DND-41 (cell line): ENCODE data around the gene HPCAL1.
A peak's percentile ranks its signal among the peaks of the same experiment; 100 is the strongest.

Experiments used
- ATAC-seq: fragments of 200-7000 bp; cut with Tn5 transposase; 3 replicates; pipeline ENCODE4 v1.9.1; 2021; ENCODE audit warnings: low read depth; ENCODE audit not compliant: insufficient read depth
- DNase-seq: peaks from one replicate; pipeline ENCODE4 v3.0.0-alpha.2; 2020
- H2AFZ ChIP-seq: 2 replicates; pipeline ENCODE4 v1.6.0; 2012; ENCODE audit warnings: low read depth, low read length
- H3K27ac ChIP-seq: 2 replicates; pipeline ENCODE4 v1.5.1; 2012; ENCODE audit warnings: low read length, inconsistent platforms
- H3K27me3 ChIP-seq: fragments of 200-600 bp; sonication (generic); 2 replicates; pipeline ENCODE4 v1.6.0; 2012; ENCODE audit warnings: low read length, mild to moderate bottlenecking, inconsistent platforms; ENCODE audit not compliant: insufficient read depth, poor library complexity
- H3K36me3 ChIP-seq: 2 replicates; pipeline ENCODE4 v1.5.1; 2012; ENCODE audit warnings: low read length, inconsistent platforms; ENCODE audit not compliant: insufficient read depth
- H3K4me1 ChIP-seq: 2 replicates; pipeline ENCODE4 v1.5.1; 2012; ENCODE audit warnings: mild to moderate bottlenecking, low read length; ENCODE audit not compliant: insufficient read depth
- H3K4me2 ChIP-seq: 2 replicates; pipeline ENCODE4 v1.6.0; 2012; ENCODE audit warnings: mild to moderate bottlenecking, moderate library complexity, low read length, inconsistent platforms; ENCODE audit not compliant: insufficient read depth
- H3K4me3 ChIP-seq, 2 experiments: fragments of 200-600 bp in 1 of 2; shearing (Covaris generic) in 1 of 2; 2 replicates each; pipeline ENCODE4 v1.5.1; 2012 to 2016; ENCODE audit warnings: inconsistent platforms in 2 of 2, low read length in 2 of 2, mild to moderate bottlenecking in 2 of 2, low read depth in 1 of 2, moderate library complexity in 1 of 2
- H3K79me2 ChIP-seq: 2 replicates; pipeline ENCODE4 v1.6.0; 2012; ENCODE audit warnings: low read length, inconsistent platforms; ENCODE audit not compliant: insufficient read depth
- H3K9ac ChIP-seq: 2 replicates; pipeline ENCODE4 v1.6.0; 2012; ENCODE audit warnings: low read depth, mild to moderate bottlenecking, inconsistent platforms, low read length, moderate library complexity
- H3K9me3 ChIP-seq: 2 replicates; pipeline ENCODE4 v1.5.1; 2012; ENCODE audit warnings: low read length, moderate library complexity, mild to moderate bottlenecking, inconsistent platforms; ENCODE audit not compliant: insufficient read depth, severe bottlenecking
- H4K20me1 ChIP-seq: 2 replicates; pipeline ENCODE4 v1.6.0; 2012; ENCODE audit warnings: low read length; ENCODE audit not compliant: insufficient read depth
- CTCF ChIP-seq: IDR thresholded peaks from 2 replicates; pipeline ENCODE4 v1.5.1; 2012; ENCODE audit warnings: borderline replicate concordance, low read length, moderate library complexity, mild to moderate bottlenecking; ENCODE audit not compliant: poor library complexity, severe bottlenecking; ENCODE audit errors: extremely low read depth
- EZH2 ChIP-seq: IDR thresholded peaks from 3 replicates; pipeline ENCODE4 v1.6.1; 2012; ENCODE audit warnings: borderline replicate concordance, low read depth, mild to moderate bottlenecking, moderate library complexity, low read length, inconsistent platforms; ENCODE audit not compliant: severe bottlenecking

Gene HPCAL1

GRCh38 chr2:10300997-10301940, 1.4 kb upstream of the HPCAL1 start:
- Histone ChIP-seq H3K79me2 (no peaks in the 10 kb centered on the region), H3K4me1 (peaks cover 46% of the 10 kb centered on the region), H3K4me3 (peak overlapping the region in 1 of 2 experiments; percentile 98; a peak in 2 of 4 replicates), H3K4me2 (peak overlapping the region; percentile 100; the same call in 1 of the 2 replicates), H3K36me3 (no peaks in the 10 kb centered on the region), H3K27me3 (peaks cover 22% of the 10 kb centered on the region), H2AFZ (peak overlapping the region; percentile 90; the same call in 1 of the 2 replicates), H3K9me3 (no peaks in the 10 kb centered on the region), H4K20me1 (peaks cover 29% of the 10 kb centered on the region), H3K9ac (peak overlapping the region; percentile 70; the same call in 1 of the 2 replicates), H3K27ac (no peak overlapping the region)
- TF ChIP-seq EZH2 (no peak), CTCF (no peak)
- ATAC-seq (no peak), DNase-seq (no peak)

- no peak for TF ChIP-seq CTCF
- no peak for TF ChIP-seq EZH2
- Histone ChIP-seq H3K4me1 (peaks cover 46% of the 10 kb centered on the region), H3K4me3 (peak overlapping the region in 1 of 2 experiments; percentile 98; a peak in 2 of 4 replicates), H3K9ac (peak overlapping the region; percentile 70), H3K9me3 (no peaks in the 10 kb centered on the region), H3K27ac (peak overlapping the region; percentile 72), H3K36me3 (no peaks in the 10 kb centered on the region), H3K27me3 (peaks cover 22% of the 10 kb centered on the region), H3K4me2 (peak overlapping the region; percentile 100), H3K79me2 (no peaks in the 10 kb centered on the region), H2AFZ (peak overlapping the region; percentile 90), H4K20me1 (peaks cover 36% of the 10 kb centered on the region)
- ATAC-seq: no peak
- DNase-seq: no peak
These were observed 694 bp upstream of the HPCAL1 start for GRCh38 chr2:10301941-10302478.

GRCh38 chr2:10303181-10303693, 533 bp downstream of the HPCAL1 start:
- Histone ChIP-seq H2AFZ (peak overlapping the region; percentile 69), H3K9me3 (no peaks in the 10 kb centered on the region)

More at GRCh38 chr2:10303181-10303693, 533 bp downstream of the HPCAL1 start:
- TF ChIP-seq EZH2 (peak; percentile 95), CTCF (no peak)
- DNase-seq (no peak), ATAC-seq (peak; percentile 0; the same call in 2 of the 3 replicates)
- peaks cover 46% of the 10 kb centered on the region for H4K20me1 ChIP-seq
- H3K4me3 ChIP-seq: peak overlapping the region; percentile 49 to 98; a peak in 3 of 4 replicates
- peaks cover 41% of the 10 kb centered on the region for H3K4me1 ChIP-seq
- H3K79me2 ChIP-seq: no peaks in the 10 kb centered on the region
- H3K36me3 ChIP-seq: no peaks in the 10 kb centered on the region
- H3K4me2 ChIP-seq: peak overlapping the region; percentile 100
- H3K27me3 ChIP-seq: peaks cover 25% of the 10 kb centered on the region
- peak overlapping the region; percentile 70 for H3K9ac ChIP-seq
- no peak overlapping the region; the same call in 1 of the 2 replicates for H3K27ac ChIP-seq
